ENCODE measurements around the gene CACNG7. TPM values are rescaled to one million over a fixed set of nuclear protein-coding genes. Genes with fewer than 3 reads are reported as not detected.

Gene CACNG7
- polyA plus RNA-seq, 1 donor from 2014 or later = 27.8 TPM

DNA sequence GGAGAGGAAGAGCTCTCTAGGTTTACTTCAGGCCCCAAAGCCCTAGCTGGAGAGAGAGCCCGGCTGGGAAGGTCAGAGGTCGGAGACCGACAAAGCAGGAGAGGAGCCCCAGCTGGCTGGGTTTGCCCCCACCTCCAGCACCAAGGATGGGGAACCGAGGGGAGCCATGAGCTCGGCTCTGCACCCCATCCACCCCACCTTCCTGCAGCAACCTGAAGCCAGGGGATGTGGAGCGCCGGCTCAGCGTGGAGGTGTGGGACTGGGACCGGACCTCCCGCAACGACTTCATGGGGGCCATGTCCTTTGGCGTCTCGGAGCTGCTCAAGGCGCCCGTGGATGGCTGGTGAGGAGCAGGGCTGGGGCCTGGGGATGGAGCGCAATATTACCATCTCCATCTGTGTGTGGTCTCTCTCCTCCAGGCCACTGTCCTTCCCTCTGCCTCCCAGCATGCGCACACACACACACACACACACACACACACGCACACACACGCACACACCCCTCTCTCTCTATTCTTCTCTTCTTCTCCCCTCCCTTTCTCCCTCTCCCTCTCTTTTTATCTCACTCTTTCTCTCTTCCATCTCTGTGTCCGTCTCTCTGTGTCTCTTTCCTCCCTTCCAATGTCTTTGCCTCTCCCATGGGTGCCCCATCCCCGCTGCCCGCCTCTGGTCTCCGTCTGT is 16.6 kb upstream of the CACNG7 start:
- no peak overlapping the region for H3K9ac ChIP-seq (ENCODE audit: low read length)
- H3K36me3 ChIP-seq (ENCODE audit: insufficient read depth, low read length) = no peaks in the 10 kb centered on the region
- H3K27me3 ChIP-seq (ENCODE audit: insufficient read depth, low read depth, low read length) = no peaks in the 10 kb centered on the region
- H3K79me2 ChIP-seq (replicated peaks; ENCODE audit: insufficient read depth, low read length) = no peaks in the 10 kb centered on the region
- TF ChIP-seq POLR2AphosphoS5 (IDR thresholded peaks at IDR 0.05) (no peak), TAF1 (IDR thresholded peaks at IDR 0.05; ENCODE audit: low read depth) (no peak), SMC3 (conservative IDR thresholded peaks at IDR 0.05; ENCODE audit: poor library complexity) (no peak), EP300 (conservative IDR thresholded peaks at IDR 0.05; ENCODE audit: poor library complexity, severe bottlenecking) (no peak), MXI1 (conservative IDR thresholded peaks at IDR 0.05; ENCODE audit: poor library complexity, severe bottlenecking) (no peak), EZH2 (IDR thresholded peaks at IDR 0.05; ENCODE audit: borderline replicate concordance, insufficient read depth, low read length, poor library complexity, severe bottlenecking) (no peak), RAD21 (conservative IDR thresholded peaks at IDR 0.05) (no peak)
- TF ChIP-seq, protein P1, sequence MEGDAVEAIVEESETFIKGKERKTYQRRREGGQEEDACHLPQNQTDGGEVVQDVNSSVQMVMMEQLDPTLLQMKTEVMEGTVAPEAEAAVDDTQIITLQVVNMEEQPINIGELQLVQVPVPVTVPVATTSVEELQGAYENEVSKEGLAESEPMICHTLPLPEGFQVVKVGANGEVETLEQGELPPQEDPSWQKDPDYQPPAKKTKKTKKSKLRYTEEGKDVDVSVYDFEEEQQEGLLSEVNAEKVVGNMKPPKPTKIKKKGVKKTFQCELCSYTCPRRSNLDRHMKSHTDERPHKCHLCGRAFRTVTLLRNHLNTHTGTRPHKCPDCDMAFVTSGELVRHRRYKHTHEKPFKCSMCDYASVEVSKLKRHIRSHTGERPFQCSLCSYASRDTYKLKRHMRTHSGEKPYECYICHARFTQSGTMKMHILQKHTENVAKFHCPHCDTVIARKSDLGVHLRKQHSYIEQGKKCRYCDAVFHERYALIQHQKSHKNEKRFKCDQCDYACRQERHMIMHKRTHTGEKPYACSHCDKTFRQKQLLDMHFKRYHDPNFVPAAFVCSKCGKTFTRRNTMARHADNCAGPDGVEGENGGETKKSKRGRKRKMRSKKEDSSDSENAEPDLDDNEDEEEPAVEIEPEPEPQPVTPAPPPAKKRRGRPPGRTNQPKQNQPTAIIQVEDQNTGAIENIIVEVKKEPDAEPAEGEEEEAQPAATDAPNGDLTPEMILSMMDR (IDR thresholded peaks at IDR 0.05; ENCODE audit: poor library complexity, severe bottlenecking) = no peak
- TF ChIP-seq, protein P2, sequence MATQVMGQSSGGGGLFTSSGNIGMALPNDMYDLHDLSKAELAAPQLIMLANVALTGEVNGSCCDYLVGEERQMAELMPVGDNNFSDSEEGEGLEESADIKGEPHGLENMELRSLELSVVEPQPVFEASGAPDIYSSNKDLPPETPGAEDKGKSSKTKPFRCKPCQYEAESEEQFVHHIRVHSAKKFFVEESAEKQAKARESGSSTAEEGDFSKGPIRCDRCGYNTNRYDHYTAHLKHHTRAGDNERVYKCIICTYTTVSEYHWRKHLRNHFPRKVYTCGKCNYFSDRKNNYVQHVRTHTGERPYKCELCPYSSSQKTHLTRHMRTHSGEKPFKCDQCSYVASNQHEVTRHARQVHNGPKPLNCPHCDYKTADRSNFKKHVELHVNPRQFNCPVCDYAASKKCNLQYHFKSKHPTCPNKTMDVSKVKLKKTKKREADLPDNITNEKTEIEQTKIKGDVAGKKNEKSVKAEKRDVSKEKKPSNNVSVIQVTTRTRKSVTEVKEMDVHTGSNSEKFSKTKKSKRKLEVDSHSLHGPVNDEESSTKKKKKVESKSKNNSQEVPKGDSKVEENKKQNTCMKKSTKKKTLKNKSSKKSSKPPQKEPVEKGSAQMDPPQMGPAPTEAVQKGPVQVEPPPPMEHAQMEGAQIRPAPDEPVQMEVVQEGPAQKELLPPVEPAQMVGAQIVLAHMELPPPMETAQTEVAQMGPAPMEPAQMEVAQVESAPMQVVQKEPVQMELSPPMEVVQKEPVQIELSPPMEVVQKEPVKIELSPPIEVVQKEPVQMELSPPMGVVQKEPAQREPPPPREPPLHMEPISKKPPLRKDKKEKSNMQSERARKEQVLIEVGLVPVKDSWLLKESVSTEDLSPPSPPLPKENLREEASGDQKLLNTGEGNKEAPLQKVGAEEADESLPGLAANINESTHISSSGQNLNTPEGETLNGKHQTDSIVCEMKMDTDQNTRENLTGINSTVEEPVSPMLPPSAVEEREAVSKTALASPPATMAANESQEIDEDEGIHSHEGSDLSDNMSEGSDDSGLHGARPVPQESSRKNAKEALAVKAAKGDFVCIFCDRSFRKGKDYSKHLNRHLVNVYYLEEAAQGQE (IDR thresholded peaks at IDR 0.05; ENCODE audit: borderline replicate concordance) = no peak
- H3K27ac ChIP-seq (ENCODE audit: low read length) = no peak overlapping the region
- H4K20me1 ChIP-seq (ENCODE audit: insufficient read depth) = no peaks in the 10 kb centered on the region
- no peak overlapping the region for H2AFZ ChIP-seq (ENCODE audit: low read depth, low read length)
- H3K4me2 ChIP-seq (ENCODE audit: low read length) = no peak overlapping the region
- H3K9me2 ChIP-seq (ENCODE audit: insufficient read depth, low read length) = no peaks in the 10 kb centered on the region
- H3K9me3 ChIP-seq (ENCODE audit: low read length) = no peaks in the 10 kb centered on the region
- no peak overlapping the region for H3K4me3 ChIP-seq (ENCODE audit: low read length)
- H3F3A ChIP-seq (ENCODE audit: insufficient read depth, low read length, poor library complexity, severe bottlenecking) = no peaks in the 10 kb centered on the region

- H3K9me2 ChIP-seq (ENCODE audit: insufficient read depth, low read length) = no peaks in the 10 kb centered on the region
- TF ChIP-seq, protein P2 (IDR thresholded peaks at IDR 0.05; ENCODE audit: borderline replicate concordance) = no peak
- TF ChIP-seq EZH2 (IDR thresholded peaks at IDR 0.05; ENCODE audit: borderline replicate concordance, insufficient read depth, low read length, poor library complexity, severe bottlenecking) (no peak), EP300 (conservative IDR thresholded peaks at IDR 0.05; ENCODE audit: poor library complexity, severe bottlenecking) (no peak), SMC3 (conservative IDR thresholded peaks at IDR 0.05; ENCODE audit: poor library complexity) (no peak), RAD21 (conservative IDR thresholded peaks at IDR 0.05) (no peak)
- no peaks in the 10 kb centered on the region for H3K9me3 ChIP-seq (ENCODE audit: low read length)
- H3K36me3 ChIP-seq (ENCODE audit: insufficient read depth, low read length) = no peaks in the 10 kb centered on the region
- no peaks in the 10 kb centered on the region for H3K27me3 ChIP-seq (ENCODE audit: insufficient read depth, low read depth, low read length)
- H3K4me3 ChIP-seq (ENCODE audit: low read length) = no peak overlapping the region
- no peak overlapping the region for H3K4me2 ChIP-seq (ENCODE audit: low read length)
- H3K79me2 ChIP-seq (replicated peaks; ENCODE audit: insufficient read depth, low read length) = no peaks in the 10 kb centered on the region
- H3F3A ChIP-seq (ENCODE audit: insufficient read depth, low read length, poor library complexity, severe bottlenecking) = no peaks in the 10 kb centered on the region
- H3K27ac ChIP-seq (ENCODE audit: low read length) = no peak overlapping the region
- H3K9ac ChIP-seq (ENCODE audit: low read length) = no peak overlapping the region
- H4K20me1 ChIP-seq (ENCODE audit: insufficient read depth) = no peaks in the 10 kb centered on the region
- no peak overlapping the region for H2AFZ ChIP-seq (ENCODE audit: low read depth, low read length)
These were observed 16.1 kb upstream of the CACNG7 start for GRCh38 chr19:53892981-53893325.
